Activated naive CD4-positive, alpha-beta T cell treated with anti-CD3 and anti-CD28 coated beads for 36 hours (primary cell): ENCODE results near the gene SCN5A. TPM values are rescaled to one million over a fixed set of nuclear protein-coding genes. Genes with fewer than 3 reads are reported as not detected.

Source experiments
- CTCF ChIA-PET: fragments of 350-600 bp; sonication (Branson Sonifier 250); formaldehyde crosslinking; loops from one replicate; lab custom pipeline; 2021; ENCODE audit warnings: antibody characterized with exemption; lab: Charles Lee
- DNase-seq: peaks from one replicate; pipeline ENCODE4 v3.0.0-alpha.2; 2020
- H3K27ac Mint-ChIP-seq: one replicate; pipeline ENCODE4 v1.8.0; 2021; ENCODE audit warnings: mild to moderate bottlenecking, mixed read lengths
- H3K27me3 Mint-ChIP-seq: one replicate; pipeline ENCODE4 v1.8.0; 2021; ENCODE audit warnings: low read depth, mixed read lengths
- H3K36me3 Mint-ChIP-seq: one replicate; pipeline ENCODE4 v1.8.0; 2021; ENCODE audit warnings: low read depth, mixed read lengths
- H3K4me1 Mint-ChIP-seq: one replicate; pipeline ENCODE4 v1.8.0; 2021; ENCODE audit warnings: low read depth, mixed read lengths
- H3K4me3 Mint-ChIP-seq: one replicate; pipeline ENCODE4 v1.8.0; 2021; ENCODE audit warnings: mild to moderate bottlenecking, moderate library complexity, mixed read lengths
- H3K9me3 Mint-ChIP-seq: one replicate; pipeline ENCODE4 v1.8.0; 2021; ENCODE audit warnings: mixed read lengths
- intact Hi-C: fragments of 100-400 bp; cut with micrococcal nuclease; formaldehyde crosslinking; loops from one replicate; pipeline ENCODE4 v1.15.1; 2023
- total RNA-seq, 2 experiments: library from RNA; stranded (reverse); gene quantifications; one replicate each; pipeline ENCODE4 v1.2.3, GENCODE V29; 2021

SCN5A gene
- total RNA-seq, 2 experiments from 2014 or later, result 0.31 to 0.35 TPM

GRCh38 chr3:38657369-38657768, 7.9 kb upstream of the SCN5A start:
- no peak for DNase-seq
- CTCF ChIA-PET, result interaction anchor here (2.8 to 7.2 kb wide), 2 partner anchors 12 to 135 kb away, joined by 11 to 150 read pairs; no protein-coding TSS in a partner anchor
- Mint-ChIP-seq H3K9me3 (peaks cover 4% of the 10 kb centered on the region), H3K27me3 (peaks cover 32% of the 10 kb centered on the region), H3K36me3 (no peaks in the 10 kb centered on the region), H3K4me1 (peaks cover 9% of the 10 kb centered on the region), H3K4me3 (no peak overlapping the region), H3K27ac (no peak overlapping the region)
- intact Hi-C loops, result no loop called here

GRCh38 chr3:38655708-38656300, 6.3 kb upstream of the SCN5A start:
- peaks cover 10% of the 10 kb centered on the region for H3K4me1 Mint-ChIP-seq
- no peaks in the 10 kb centered on the region for H3K36me3 Mint-ChIP-seq
- no peak overlapping the region for H3K27ac Mint-ChIP-seq
- H3K27me3 Mint-ChIP-seq, result peaks cover 33% of the 10 kb centered on the region
- H3K9me3 Mint-ChIP-seq, result peaks cover under 1% of the 10 kb centered on the region
- DNase-seq, result peak; percentile 41
- CTCF ChIA-PET, result interaction anchor here (0.6 to 7.2 kb wide), 13 partner anchors 13 to 374 kb away, joined by 3 to 150 read pairs (median 4); partner anchors contain the start of gene EXOG
- H3K4me3 Mint-ChIP-seq, result no peak overlapping the region
- intact Hi-C loops, result loop anchor here (1.0 to 2.0 kb wide), 3 partner anchors 135 to 189 kb away; partner anchors contain the start of gene EXOG

- Mint-ChIP-seq H3K27me3 (peaks cover 32% of the 10 kb centered on the region), H3K4me1 (peaks cover 10% of the 10 kb centered on the region), H3K36me3 (no peaks in the 10 kb centered on the region), H3K4me3 (no peak overlapping the region), H3K27ac (no peak overlapping the region), H3K9me3 (no peaks in the 10 kb centered on the region)
- DNase-seq, result no peak
- intact Hi-C loops, result loop anchor here (2.0 to 5.0 kb wide), 2 partner anchors 191 to 378 kb away; no protein-coding TSS in a partner anchor
- CTCF ChIA-PET, result interaction anchor here (0.6 to 7.2 kb wide), 4 partner anchors 132 to 346 kb away, joined by 3 to 150 read pairs (median 11); partner anchors contain the start of gene EXOG
Observed at GRCh38 chr3:38653685-38654537, 4.4 kb upstream of the SCN5A start.

- intact Hi-C loops, result loop anchor here (5.0 kb wide), 1 partner anchor 379 kb away; no protein-coding TSS in a partner anchor
- peaks cover 26% of the 10 kb centered on the region for H3K27me3 Mint-ChIP-seq
- H3K9me3 Mint-ChIP-seq, result no peaks in the 10 kb centered on the region
- peaks cover 10% of the 10 kb centered on the region for H3K4me1 Mint-ChIP-seq
- no peak overlapping the region for H3K4me3 Mint-ChIP-seq
- no peak for DNase-seq
- no peak overlapping the region for H3K27ac Mint-ChIP-seq
- CTCF ChIA-PET, result interaction anchor here (0.6 to 7.2 kb wide), 5 partner anchors 99 to 1730 kb away, joined by 3 to 150 read pairs (median 5); partner anchors contain the start of gene EXOG
- H3K36me3 Mint-ChIP-seq, result no peaks in the 10 kb centered on the region
Observed at GRCh38 chr3:38652934-38653333, 3.4 kb upstream of the SCN5A start.

- Mint-ChIP-seq H3K27ac (no peak overlapping the region), H3K4me1 (peaks cover 10% of the 10 kb centered on the region), H3K9me3 (no peaks in the 10 kb centered on the region), H3K27me3 (peaks cover 14% of the 10 kb centered on the region), H3K4me3 (peak overlapping the region; percentile 27), H3K36me3 (no peaks in the 10 kb centered on the region)
- CTCF ChIA-PET, result interaction anchor here (0.8 to 7.2 kb wide), 13 partner anchors 8 to 158 kb away, joined by 3 to 150 read pairs (median 3); partner anchors contain the start of gene EXOG
- intact Hi-C loops, result loop anchor here (1.0 to 5.0 kb wide), 6 partner anchors 130 to 514 kb away; partner anchors contain the start of genes ACAA1, EXOG and XYLB
- DNase-seq, result peak; percentile 81
Observed at GRCh38 chr3:38651153-38651789, 1.8 kb upstream of the SCN5A start.

GRCh38 chr3:38650248-38650951, 913 bp upstream of the SCN5A start:
- Mint-ChIP-seq H3K4me3 (no peak overlapping the region), H3K4me1 (peaks cover 5% of the 10 kb centered on the region)

GRCh38 chr3:38648659-38649499, 608 bp downstream of the SCN5A start:
- Mint-ChIP-seq H3K27ac (no peak overlapping the region), H3K36me3 (no peaks in the 10 kb centered on the region), H3K27me3 (peaks cover 9% of the 10 kb centered on the region), H3K4me3 (peak overlapping the region; percentile 49), H3K9me3 (no peaks in the 10 kb centered on the region), H3K4me1 (peaks cover 5% of the 10 kb centered on the region)
- DNase-seq, result peak; percentile 4
- CTCF ChIA-PET, result interaction anchor here (2.7 to 4.9 kb wide), 2 partner anchors 124 to 127 kb away, joined by 8 to 31 read pairs; no protein-coding TSS in a partner anchor
- intact Hi-C loops, result no loop called here

More at GRCh38 chr3:38650248-38650951, 913 bp upstream of the SCN5A start:
- H3K9me3 Mint-ChIP-seq, result no peaks in the 10 kb centered on the region
- CTCF ChIA-PET, result interaction anchor here (1.0 to 7.2 kb wide), 7 partner anchors 7 to 157 kb away, joined by 3 to 150 read pairs (median 5); partner anchors contain the start of gene EXOG
- intact Hi-C loops, result loop anchor here (2.0 to 5.0 kb wide), 4 partner anchors 304 to 514 kb away; partner anchors contain the start of genes ACAA1 and XYLB
- H3K27ac Mint-ChIP-seq, result no peak overlapping the region
- no peaks in the 10 kb centered on the region for H3K36me3 Mint-ChIP-seq
- no peak for DNase-seq
- peaks cover 9% of the 10 kb centered on the region for H3K27me3 Mint-ChIP-seq

GRCh38 chr3:38648024-38648658, 1.3 kb downstream of the SCN5A start:
- intact Hi-C loops, result no loop called here
- CTCF ChIA-PET, result interaction anchor here (1.1 to 4.9 kb wide), 5 partner anchors 20 to 352 kb away, joined by 3 to 31 read pairs (median 6); partner anchors contain the start of gene XYLB
- Mint-ChIP-seq H3K27ac (no peak overlapping the region), H3K36me3 (no peaks in the 10 kb centered on the region), H3K4me3 (peak overlapping the region; percentile 49), H3K4me1 (peaks cover 2% of the 10 kb centered on the region), H3K9me3 (no peaks in the 10 kb centered on the region), H3K27me3 (peaks cover 6% of the 10 kb centered on the region)
- peak; percentile 3 for DNase-seq

GRCh38 chr3:38647217-38647970, 2.1 kb downstream of the SCN5A start:
- H3K27ac Mint-ChIP-seq, result no peak overlapping the region
- CTCF ChIA-PET, result interaction anchor here (0.8 to 4.9 kb wide), 11 partner anchors 13 to 352 kb away, joined by 3 to 31 read pairs (median 4); partner anchors contain the start of gene XYLB
- peak; percentile 2 for DNase-seq
- peaks cover 2% of the 10 kb centered on the region for H3K4me1 Mint-ChIP-seq
- intact Hi-C loops, result no loop called here
- no peak overlapping the region for H3K4me3 Mint-ChIP-seq
- no peaks in the 10 kb centered on the region for H3K9me3 Mint-ChIP-seq
- H3K27me3 Mint-ChIP-seq, result peaks cover 5% of the 10 kb centered on the region
- no peaks in the 10 kb centered on the region for H3K36me3 Mint-ChIP-seq
